K562 (cell line): Measurements from ENCODE around the gene LEPROT. TPM values are rescaled to one million over a fixed set of nuclear protein-coding genes. Genes with fewer than 3 reads are reported as not detected.

Source experiments
- ATAC-seq: fragments of 200-7000 bp; cut with Tn5 transposase; 3 replicates; pipeline ENCODE4 v1.9.1; 2020; ENCODE audit warnings: moderate library complexity
- BruUV-seq: library from RNA; stranded (reverse); fragments of 400-500 nt; replicated peaks from 2 replicates; lab custom pipeline; 2021; lab: Mats Ljungman, UMichigan
- CTCF ChIA-PET: fragments of 300-600 bp; formaldehyde crosslinking; extraction: SDS; loops from one replicate; lab custom pipeline; 2021; ENCODE audit warnings: low intra/inter-chr PET ratio; lab: Yijun Ruan, JAX
- POLR2A ChIA-PET: fragments of 300-600, 350-650 bp; sonication (Branson Sonifier 250); formaldehyde crosslinking; extraction: SDS; loops from one replicate; lab custom pipeline; 2021; ENCODE audit warnings: antibody characterized with exemption, inconsistent platforms; lab: Yijun Ruan, JAX
- DNase-seq, 4 experiments: peaks; one replicate each; pipeline versions ENCODE4 v3.0.0 to v3.0.0-alpha.2; 2011 to 2018; ENCODE audit warnings: low spot score in 3 of 4, mixed read lengths in 3 of 4; ENCODE audit errors: extremely low read depth in 1 of 4
- FAIRE-seq: peaks from 2 replicates; lab custom pipeline; 2011; peaks lifted over from hg19 to GRCh38; lab: Jason Lieb, UNC
- H2AFZ ChIP-seq: 2 replicates; pipeline ENCODE4 v1.6.0; 2011; ENCODE audit warnings: low read depth, low read length, control low read depth, inconsistent platforms
- H3K27ac ChIP-seq: fragments of 200-600 bp; 3 replicates; pipeline ENCODE4 v1.8.0; 2011; ENCODE audit warnings: low read depth, mild to moderate bottlenecking, control low read depth, inconsistent platforms, low read length, moderate library complexity, mixed read lengths; ENCODE audit errors: extremely low read depth
- H3K27me3 ChIP-seq, 2 experiments: fragments of 300-600 bp in 1 of 2; 2 replicates in 1 of 2; 3 replicates in 1 of 2; pipeline versions ENCODE4 v1.6.0 to v1.8.0; 2011; ENCODE audit warnings: inconsistent platforms in 2 of 2, low read length in 2 of 2, mild to moderate bottlenecking in 1 of 2, mixed read lengths in 1 of 2, moderate library complexity in 1 of 2; ENCODE audit not compliant: control insufficient read depth in 2 of 2, insufficient read depth in 2 of 2
- H3K36me3 ChIP-seq: fragments of 300-600 bp; 3 replicates; pipeline ENCODE4 v1.8.0; 2011; ENCODE audit warnings: mild to moderate bottlenecking, low read length, inconsistent platforms; ENCODE audit not compliant: control insufficient read depth, insufficient read depth
- H3K4me1 ChIP-seq, 2 experiments: fragments of 200-600 bp in 1 of 2; replicated peaks in 1 of 2; 2 replicates in 1 of 2; 3 replicates in 1 of 2; pipeline versions ENCODE4 v1.5.1 to v1.8.0; 2011; ENCODE audit warnings: inconsistent platforms in 2 of 2, low read length in 2 of 2, mild to moderate bottlenecking in 1 of 2, mixed read lengths in 1 of 2, moderate library complexity in 1 of 2; ENCODE audit not compliant: control insufficient read depth in 2 of 2, insufficient read depth in 2 of 2
- H3K4me2 ChIP-seq: 2 replicates; pipeline ENCODE4 v1.6.1; 2011; ENCODE audit warnings: low read length, control low read depth, inconsistent platforms, mixed read lengths; ENCODE audit not compliant: insufficient read depth
- H3K4me3 ChIP-seq: fragments of 200-600 bp; sonication (generic), shearing (Covaris generic); 2 replicates; pipeline ENCODE4 v1.5.1; 2016; ENCODE audit warnings: control low read depth, inconsistent platforms
- H3K79me2 ChIP-seq: fragments of 200-600 bp; 3 replicates; pipeline ENCODE4 v1.8.0; 2011; ENCODE audit warnings: low read length, inconsistent platforms; ENCODE audit not compliant: control insufficient read depth, insufficient read depth
- H3K9ac ChIP-seq, 2 experiments: 2 replicates each; pipeline versions ENCODE4 v1.6.0 to v1.6.1; 2011; ENCODE audit warnings: low read depth in 2 of 2, low read length in 2 of 2, control low read depth in 1 of 2, inconsistent platforms in 1 of 2, mild to moderate bottlenecking in 1 of 2, mixed read lengths in 1 of 2; ENCODE audit not compliant: insufficient read depth in 1 of 2
- H3K9me1 ChIP-seq: one replicate; pipeline ENCODE4 v1.6.0; 2011; ENCODE audit warnings: inconsistent platforms, mild to moderate bottlenecking, low read length, moderate library complexity; ENCODE audit not compliant: control insufficient read depth, insufficient read depth
- H3K9me3 ChIP-seq: replicated peaks from 2 replicates; pipeline ENCODE4 v1.5.1; 2011; ENCODE audit warnings: low read depth, low read length, inconsistent platforms; ENCODE audit not compliant: control insufficient read depth, insufficient read depth
- H4K20me1 ChIP-seq: replicated peaks from 2 replicates; pipeline ENCODE4 v1.6.1; 2011; ENCODE audit warnings: low read length, inconsistent platforms, mixed read lengths; ENCODE audit not compliant: control insufficient read depth, insufficient read depth
- C11orf30 ChIP-seq: fragments of 450-650 bp; IDR thresholded peaks from 2 replicates; pipeline ENCODE4 v1.6.1; 2016; ENCODE audit warnings: low read depth, mild to moderate bottlenecking
- POLR2G ChIP-seq: fragments of 200-400 bp; formaldehyde crosslinking; IDR thresholded peaks from 2 replicates; pipeline ENCODE4 v1.6.1; 2017; ENCODE audit warnings: low read depth, mild to moderate bottlenecking, antibody characterized with exemption, low read length, moderate library complexity
- SLC30A9 ChIP-seq: fragments of 250-450 bp; sonication (Bioruptor Pico); IDR thresholded peaks from 2 replicates; pipeline ENCODE4 v1.8.0; 2022; ENCODE audit warnings: mild to moderate bottlenecking, moderate library complexity
- SRSF9 ChIP-seq: fragments of 200-400 bp; formaldehyde crosslinking; IDR thresholded peaks from 2 replicates; pipeline ENCODE4 v1.6.1; 2017; ENCODE audit warnings: low read depth, low read length, borderline replicate concordance
- ZNF316 ChIP-seq: fragments of 450-650 bp; IDR thresholded peaks from 2 replicates; pipeline ENCODE4 v1.6.1; 2016
- WGBS: fragments of 100-300 bp; shearing (Covaris generic); methylation state at CpG from one replicate; pipeline ENCODE4 v1.1.6; 2016; ENCODE audit warnings: low coverage, mixed read lengths; ENCODE audit not compliant: insufficient coverage; ENCODE audit errors: missing lambda C conversion rate; 5-methylcytosine and 5-hydroxymethylcytosine counted together
- in situ Hi-C: fragments of 300-500 bp; cut with MboI; formaldehyde crosslinking; loops from 4 replicates; pipeline ENCODE4 v1.15.0; 2018; ENCODE audit warnings: inconsistent platforms, mixed read lengths
- intact Hi-C: fragments of 100-400 bp; cut with micrococcal nuclease; formaldehyde crosslinking; loops from 2 replicates; pipeline ENCODE4 v1.14.2; 2022
- polyA plus RNA-seq, 8 experiments: library from polyadenylated mRNA; depleted of rRNA in 4 of 8; stranded (reverse) in 5 of 8; unstranded in 3 of 8; fragments of >200 nt; fragmentation: Nextera tagmentation in 2 of 8; fragmentation: Illumina TruSeq in 1 of 8; extraction: Ambion mirVana in 2 of 8; extraction: Trizol in 1 of 8; gene quantifications; 2 replicates each; pipeline versions ENCODE4 v1.2.1 to v1.2.3, GENCODE V29; 2011 to 2014; ENCODE audit warnings: inconsistent platforms in 1 of 8, missing spikeins in 1 of 8
- total RNA-seq, 7 experiments: library from RNA; depleted of rRNA in 6 of 7; stranded (reverse); fragments of >200 nt in 6 of 7; fragmentation: Illumina TruSeq in 2 of 7; extraction: Trizol in 2 of 7; gene quantifications; 2 replicates each; pipeline versions ENCODE4 v1.2.1 to v1.2.3, GENCODE V29; 2011 to 2021; ENCODE audit warnings: low replicate concordance in 1 of 7

The LEPROT gene
- total and polyA plus RNA-seq, 9 of the 15 experiments (the other 6 are each of a cell fraction or from before 2014, with no cell fraction given) = 28.1 to 97.5 (median 45.8) TPM

GRCh38 chr1:65388908-65389695 is 31.4 kb upstream of the LEPROT start:
- intact Hi-C loops = no loop called here
- DNase-seq (no peak), ATAC-seq (no peak), FAIRE-seq (no peak)
- Histone ChIP-seq H3K9me3 (no peaks in the 10 kb centered on the region), H3K9me1 (no peaks in the 10 kb centered on the region), H3K27me3 (no peaks in the 10 kb centered on the region), H3K27ac (no peak overlapping the region), H2AFZ (no peak overlapping the region), H3K4me1 (no peaks in the 10 kb centered on the region), H3K4me2 (no peak overlapping the region), H3K36me3 (peaks cover 99% of the 10 kb centered on the region), H3K9ac (no peak overlapping the region), H3K4me3 (no peak overlapping the region), H3K79me2 (no peaks in the 10 kb centered on the region; the same call in 2 of the 3 replicates), H4K20me1 (no peaks in the 10 kb centered on the region)
- in situ Hi-C loops = no loop called here
- ChIA-PET CTCF (no interaction called here), POLR2A (interaction anchor here (1.1 kb wide), 1 partner anchor 30 kb away, joined by 4 read pairs; no protein-coding TSS in a partner anchor)
- TF ChIP-seq C11orf30 = peak; percentile 21; the same call in 1 of the 2 replicates
- TF ChIP-seq SRSF9 = no peak
- peak; percentile 49; the same call in 1 of the 2 replicates for TF ChIP-seq ZNF316
- 92% methylated on average over 3 of the region's 3 CpGs for WGBS
- no TSS peak for BruUV-seq

DNA sequence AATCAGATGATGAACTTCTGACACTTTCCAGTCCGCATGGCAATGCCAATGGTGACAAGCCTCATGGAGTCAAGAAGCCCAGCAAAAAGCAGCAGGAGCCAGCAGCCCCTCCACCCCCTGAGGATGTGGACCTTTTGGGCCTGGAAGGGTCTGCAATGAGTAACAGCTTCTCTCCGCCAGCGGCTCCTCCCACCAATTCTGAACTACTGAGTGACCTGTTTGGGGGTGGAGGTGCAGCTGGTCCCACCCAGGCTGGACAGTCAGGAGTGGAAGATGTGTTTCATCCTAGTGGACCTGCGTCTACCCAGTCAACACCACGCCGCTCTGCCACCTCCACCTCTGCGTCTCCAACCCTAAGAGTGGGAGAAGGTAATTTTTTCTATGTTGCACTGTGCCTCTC is 28.0 kb upstream of the LEPROT start:
- Histone ChIP-seq H3K27me3 (no peaks in the 10 kb centered on the region), H3K9ac (no peak overlapping the region), H2AFZ (no peak overlapping the region), H3K4me1 (no peaks in the 10 kb centered on the region), H3K4me2 (no peak overlapping the region), H3K27ac (no peak overlapping the region), H3K79me2 (no peaks in the 10 kb centered on the region; the same call in 2 of the 3 replicates), H3K9me3 (no peaks in the 10 kb centered on the region), H4K20me1 (no peaks in the 10 kb centered on the region), H3K9me1 (no peaks in the 10 kb centered on the region), H3K4me3 (no peak overlapping the region), H3K36me3 (peaks cover 98% of the 10 kb centered on the region)
- TF ChIP-seq SLC30A9 (CRISPR knock-in tag) (no peak), POLR2G (0 out of 2 replicates have a peak, but pooled peaks have one; percentile 17)
- no TSS peak for BruUV-seq
- 97% methylated on average over 7 of the region's 7 CpGs for WGBS
- DNase-seq (no peak), ATAC-seq (no peak), FAIRE-seq (no peak)
- intact Hi-C loops = no loop called here
- in situ Hi-C loops = no loop called here
- ChIA-PET CTCF (no interaction called here), POLR2A (interaction anchor here (1.1 kb wide), 1 partner anchor 20 kb away, joined by 3 read pairs; no protein-coding TSS in a partner anchor)
